A549 (cell line): ENCODE measurements around the gene KIF1C. TPM values are rescaled to one million over a fixed set of nuclear protein-coding genes. Genes with fewer than 3 reads are reported as not detected.

Experiments
- ATAC-seq, 2 experiments: fragments of 200-7000 bp in 1 of 2; fragments of >200 bp in 1 of 2; cut with Nextera tagmentation in 1 of 2; cut with Tn5 transposase in 1 of 2; 3 replicates each; pipeline versions ENCODE4 v1.8.0 to v1.9.1; 2018 to 2020; ENCODE audit warnings: mild to moderate bottlenecking in 1 of 2, moderate library complexity in 1 of 2
- CTCF ChIA-PET: fragments of 300-600 bp; sonication (Branson Sonifier 250); formaldehyde crosslinking; extraction: SDS; loops from one replicate; lab custom pipeline; 2021; ENCODE audit warnings: antibody characterized with exemption, inconsistent platforms; lab: Yijun Ruan, JAX
- POLR2A ChIA-PET: fragments of 350-600 bp; formaldehyde crosslinking; extraction: SDS; loops from one replicate; lab custom pipeline; 2021; ENCODE audit warnings: antibody characterized with exemption, inconsistent platforms; lab: Yijun Ruan, JAX
- DNase-seq, 2 experiments: peaks; one replicate each; pipeline versions ENCODE4 v3.0.0 to v3.0.0-alpha.2; 2011 to 2016; ENCODE audit warnings: low read depth in 1 of 2, low spot score in 1 of 2
- FAIRE-seq: peaks from 2 replicates; lab custom pipeline; 2011; peaks lifted over from hg19 to GRCh38; lab: Jason Lieb, UNC
- H3K27ac ChIP-seq, 2 experiments: fragments of >200 bp; sonication (Bioruptor Twin); formaldehyde crosslinking; 3 replicates each; pipeline ENCODE4 v1.5.1; 2016 to 2017
- H3K4me1 ChIP-seq: fragments of >200 bp; sonication (Bioruptor Twin); formaldehyde crosslinking; 3 replicates; pipeline ENCODE4 v1.6.1; 2016
- H3K4me2 ChIP-seq: fragments of >200 bp; sonication (Bioruptor Twin); formaldehyde crosslinking; 3 replicates; pipeline ENCODE4 v1.6.1; 2016
- H3K4me3 ChIP-seq: fragments of >200 bp; sonication (Bioruptor Twin); formaldehyde crosslinking; 3 replicates; pipeline ENCODE4 v1.5.1; 2016
- H3K9me3 ChIP-seq: fragments of >200 bp; sonication (Bioruptor Twin); formaldehyde crosslinking; 3 replicates; pipeline ENCODE4 v1.6.1; 2016
- CEBPB ChIP-seq, 2 experiments: fragments of >200 bp in 1 of 2; sonication (Bioruptor Twin) in 1 of 2; formaldehyde crosslinking in 1 of 2; IDR thresholded peaks; 2 replicates each; pipeline ENCODE4 v1.6.1; 2012 to 2016
- CHD2 ChIP-seq: fragments of 150-350 bp; IDR thresholded peaks from 2 replicates; pipeline ENCODE4 v1.6.1; 2014; ENCODE audit warnings: low read length; ENCODE audit not compliant: partially characterized antibody
- EHF ChIP-seq: fragments of 250-450 bp; sonication (Bioruptor Pico); IDR thresholded peaks from 2 replicates; pipeline ENCODE4 v1.5.0; 2020; ENCODE audit warnings: mild to moderate bottlenecking
- EHMT2 ChIP-seq: fragments of 200-600 bp; sonication (generic); IDR thresholded peaks from 2 replicates; pipeline ENCODE4 v1.6.1; 2016; ENCODE audit warnings: antibody characterized with exemption, low read depth, mild to moderate bottlenecking, moderate library complexity
- GATA3 ChIP-seq: IDR thresholded peaks from 2 replicates; pipeline ENCODE4 v1.6.1; 2012; ENCODE audit warnings: borderline replicate concordance
- HDAC2 ChIP-seq: fragments of 200-600 bp; sonication (generic); IDR thresholded peaks from 2 replicates; pipeline ENCODE4 v1.6.1; 2016
- HOXB5 ChIP-seq: fragments of 250-450 bp; sonication (Bioruptor Pico); IDR thresholded peaks from 2 replicates; pipeline ENCODE4 v1.5.0; 2020; ENCODE audit warnings: mild to moderate bottlenecking, moderate library complexity
- MAZ ChIP-seq: fragments of 150-350 bp; IDR thresholded peaks from 2 replicates; pipeline ENCODE4 v1.6.1; 2014; ENCODE audit warnings: antibody characterized with exemption, low read depth, low read length, borderline replicate concordance
- NFE2L2 ChIP-seq: fragments of 150-350 bp; conservative IDR thresholded peaks from 2 replicates; pipeline ENCODE4 v1.6.1; 2014; ENCODE audit warnings: low read length
- NPAS2 ChIP-seq: fragments of 250-450 bp; sonication (Bioruptor Pico); IDR thresholded peaks from 2 replicates; pipeline ENCODE4 v1.8.0; 2022; ENCODE audit warnings: mild to moderate bottlenecking, moderate library complexity, borderline replicate concordance
- PHF8 ChIP-seq: fragments of 200-600 bp; sonication (generic); IDR thresholded peaks from 2 replicates; pipeline ENCODE4 v1.6.1; 2016; ENCODE audit warnings: low read depth, mild to moderate bottlenecking, antibody characterized with exemption, moderate library complexity, borderline replicate concordance
- RAD21 ChIP-seq, 2 experiments: fragments of >200 bp in 1 of 2; sonication (Bioruptor Twin) in 1 of 2; formaldehyde crosslinking in 1 of 2; IDR thresholded peaks in 1 of 2; conservative IDR thresholded peaks in 1 of 2; 2 replicates in 1 of 2; 3 replicates in 1 of 2; pipeline ENCODE4 v1.6.1; 2012 to 2018; ENCODE audit warnings: inconsistent platforms in 1 of 2
- RARB ChIP-seq: fragments of 250-450 bp; sonication (Bioruptor Pico); IDR thresholded peaks from 2 replicates; pipeline ENCODE4 v1.8.0; 2021; ENCODE audit warnings: mild to moderate bottlenecking, moderate library complexity
- SMC3 ChIP-seq: fragments of >200 bp; sonication (Bioruptor Twin); formaldehyde crosslinking; IDR thresholded peaks from 3 replicates; pipeline ENCODE4 v1.6.1; 2018; ENCODE audit warnings: inconsistent platforms
- SREBF2 ChIP-seq: fragments of 450-650 bp; IDR thresholded peaks from 2 replicates; pipeline ENCODE4 v1.6.1; 2014; ENCODE audit warnings: mild to moderate bottlenecking, moderate library complexity
- WGBS: methylation state at CpG from one replicate; pipeline ENCODE4 v1.1.6; 2017; ENCODE audit errors: missing lambda C conversion rate; 5-methylcytosine and 5-hydroxymethylcytosine counted together
- polyA plus RNA-seq, 4 experiments: library from polyadenylated mRNA; depleted of rRNA in 3 of 4; stranded (reverse); fragments of >200 nt; fragmentation: RNase III in 1 of 4; extraction: RNeasy Plus Mini Kit Qiagen cat#74134 plus additional on column Dnase treatment in 1 of 4; gene quantifications; 2 replicates in 3 of 4; 3 replicates in 1 of 4; pipeline ENCODE4 v1.2.3, GENCODE V29; 2011 to 2017
- TF ChIP-seq, protein P1 (sequence below): IDR thresholded peaks from 2 replicates; pipeline ENCODE4 v1.6.1; 2012
- TF ChIP-seq, protein P2 (sequence below): fragments of >200 bp; sonication (Bioruptor Twin); formaldehyde crosslinking; IDR thresholded peaks from 3 replicates; pipeline ENCODE4 v1.5.1; 2016
- TF ChIP-seq, protein P3 (sequence below): fragments of 200-600 bp; sonication (generic); IDR thresholded peaks from 2 replicates; pipeline ENCODE4 v1.6.1; 2016; ENCODE audit warnings: antibody characterized with exemption, mild to moderate bottlenecking, moderate library complexity
- TF ChIP-seq, protein P4 (sequence below): fragments of 250-450 bp; sonication (Bioruptor Pico); IDR thresholded peaks from 2 replicates; pipeline ENCODE4 v1.5.0; 2021; ENCODE audit warnings: mild to moderate bottlenecking, moderate library complexity, borderline replicate concordance

KIF1C gene
- polyA plus RNA-seq, 2 of the 4 experiments (the other 2 are of a cell fraction), result 48.4 to 77.4 TPM

DNA sequence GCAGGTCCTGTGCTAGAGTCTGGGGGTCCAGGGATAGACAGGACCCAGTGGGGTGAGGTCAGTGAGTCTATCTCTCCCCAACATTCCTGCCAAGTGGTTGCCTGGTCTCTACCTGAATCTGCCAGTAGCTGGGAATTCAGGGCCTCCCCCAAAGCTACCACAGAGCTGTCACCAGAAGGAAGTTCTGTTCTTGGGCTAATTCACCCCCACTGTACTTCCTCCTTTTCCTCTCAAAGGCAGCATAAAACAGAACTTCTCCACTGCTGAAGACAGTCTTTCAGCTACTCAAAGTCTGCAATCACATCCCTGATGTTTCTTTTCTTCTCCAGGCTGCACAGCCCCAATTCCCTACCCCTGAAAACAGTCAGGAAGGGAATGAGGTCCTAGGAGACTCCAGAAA, 19.0 kb upstream of the KIF1C start:
- POLR2A ChIA-PET, result interaction anchor here (2.4 kb wide), 1 partner anchor 11 kb away, joined by 11 read pairs; the partner anchor contains the start of gene SPAG7
- no peak overlapping the region for H3K4me2 ChIP-seq
- DNase-seq, result no peak
- H3K4me1 ChIP-seq, result no peaks in the 10 kb centered on the region
- H3K9me3 ChIP-seq, result no peaks in the 10 kb centered on the region
- no peak overlapping the region for H3K4me3 ChIP-seq
- no peak for TF ChIP-seq SREBF2
- TF ChIP-seq, protein P1, sequence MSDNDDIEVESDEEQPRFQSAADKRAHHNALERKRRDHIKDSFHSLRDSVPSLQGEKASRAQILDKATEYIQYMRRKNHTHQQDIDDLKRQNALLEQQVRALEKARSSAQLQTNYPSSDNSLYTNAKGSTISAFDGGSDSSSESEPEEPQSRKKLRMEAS, result no peak
- TF ChIP-seq HOXB5 (CRISPR knock-in tag), result no peak
- TF ChIP-seq, protein P2, sequence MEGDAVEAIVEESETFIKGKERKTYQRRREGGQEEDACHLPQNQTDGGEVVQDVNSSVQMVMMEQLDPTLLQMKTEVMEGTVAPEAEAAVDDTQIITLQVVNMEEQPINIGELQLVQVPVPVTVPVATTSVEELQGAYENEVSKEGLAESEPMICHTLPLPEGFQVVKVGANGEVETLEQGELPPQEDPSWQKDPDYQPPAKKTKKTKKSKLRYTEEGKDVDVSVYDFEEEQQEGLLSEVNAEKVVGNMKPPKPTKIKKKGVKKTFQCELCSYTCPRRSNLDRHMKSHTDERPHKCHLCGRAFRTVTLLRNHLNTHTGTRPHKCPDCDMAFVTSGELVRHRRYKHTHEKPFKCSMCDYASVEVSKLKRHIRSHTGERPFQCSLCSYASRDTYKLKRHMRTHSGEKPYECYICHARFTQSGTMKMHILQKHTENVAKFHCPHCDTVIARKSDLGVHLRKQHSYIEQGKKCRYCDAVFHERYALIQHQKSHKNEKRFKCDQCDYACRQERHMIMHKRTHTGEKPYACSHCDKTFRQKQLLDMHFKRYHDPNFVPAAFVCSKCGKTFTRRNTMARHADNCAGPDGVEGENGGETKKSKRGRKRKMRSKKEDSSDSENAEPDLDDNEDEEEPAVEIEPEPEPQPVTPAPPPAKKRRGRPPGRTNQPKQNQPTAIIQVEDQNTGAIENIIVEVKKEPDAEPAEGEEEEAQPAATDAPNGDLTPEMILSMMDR, result no peak
- no peak for TF ChIP-seq PHF8
- no peak for TF ChIP-seq NPAS2 (CRISPR knock-in tag)
- no peak for TF ChIP-seq CHD2
- FAIRE-seq, result no peak
- CTCF ChIA-PET, result interaction anchor here (0.7 to 4.7 kb wide), 8 partner anchors 8 to 107 kb away, joined by 3 to 79 read pairs (median 15); partner anchors contain the start of genes CAMTA2, INCA1, KIF1C and SPAG7
- ATAC-seq, result no peak
- no peak overlapping the region for H3K27ac ChIP-seq

DNA sequence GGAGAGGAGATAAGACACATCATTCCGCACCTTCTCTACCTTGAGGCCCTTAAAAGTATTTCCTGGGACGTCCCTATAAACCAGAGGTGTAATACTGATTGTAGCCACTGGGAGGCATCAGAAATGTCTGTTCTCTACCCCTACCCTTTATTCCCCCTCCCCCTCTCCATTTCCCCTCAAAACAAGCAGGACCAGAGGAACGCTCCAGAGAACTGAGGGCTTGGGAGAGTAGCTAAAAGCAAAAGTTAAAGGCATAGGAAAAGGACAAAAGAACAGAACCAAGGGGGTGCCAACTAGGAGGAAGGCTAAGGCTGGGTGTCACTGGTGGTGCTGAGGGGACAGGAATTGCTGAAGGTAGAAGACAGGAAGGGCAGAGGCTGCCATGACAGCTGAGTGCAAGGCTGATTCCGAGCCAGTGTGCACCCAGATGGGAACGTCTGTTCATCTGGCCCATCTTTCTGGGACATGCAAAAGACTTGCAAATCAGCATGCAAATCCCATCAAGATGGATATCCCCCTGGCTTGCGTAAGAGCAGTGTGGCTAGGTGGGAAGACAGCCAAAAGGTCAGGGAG, 17.0 kb upstream of the KIF1C start:
- DNase-seq (peak; percentile 65 to 73), ATAC-seq (peak; percentile 78 to 84), FAIRE-seq (peak; percentile 39)
- CTCF ChIA-PET, result interaction anchor here (0.6 to 4.7 kb wide), 32 partner anchors 11 to 183 kb away, joined by 3 to 79 read pairs (median 5); partner anchors contain the start of genes ENO3, INCA1, KIF1C and RNF167
- H3K4me2 ChIP-seq, result no peak overlapping the region
- POLR2A ChIA-PET, result interaction anchor here (2.4 kb wide), 1 partner anchor 13 kb away, joined by 11 read pairs; the partner anchor contains the start of gene SPAG7
- no peaks in the 10 kb centered on the region for H3K9me3 ChIP-seq
- TF ChIP-seq EHMT2, result no peak
- TF ChIP-seq EHF, result no peak
- no peak for TF ChIP-seq GATA3
- TF ChIP-seq, protein P2, result peak; percentile 73
- TF ChIP-seq, protein P3, sequence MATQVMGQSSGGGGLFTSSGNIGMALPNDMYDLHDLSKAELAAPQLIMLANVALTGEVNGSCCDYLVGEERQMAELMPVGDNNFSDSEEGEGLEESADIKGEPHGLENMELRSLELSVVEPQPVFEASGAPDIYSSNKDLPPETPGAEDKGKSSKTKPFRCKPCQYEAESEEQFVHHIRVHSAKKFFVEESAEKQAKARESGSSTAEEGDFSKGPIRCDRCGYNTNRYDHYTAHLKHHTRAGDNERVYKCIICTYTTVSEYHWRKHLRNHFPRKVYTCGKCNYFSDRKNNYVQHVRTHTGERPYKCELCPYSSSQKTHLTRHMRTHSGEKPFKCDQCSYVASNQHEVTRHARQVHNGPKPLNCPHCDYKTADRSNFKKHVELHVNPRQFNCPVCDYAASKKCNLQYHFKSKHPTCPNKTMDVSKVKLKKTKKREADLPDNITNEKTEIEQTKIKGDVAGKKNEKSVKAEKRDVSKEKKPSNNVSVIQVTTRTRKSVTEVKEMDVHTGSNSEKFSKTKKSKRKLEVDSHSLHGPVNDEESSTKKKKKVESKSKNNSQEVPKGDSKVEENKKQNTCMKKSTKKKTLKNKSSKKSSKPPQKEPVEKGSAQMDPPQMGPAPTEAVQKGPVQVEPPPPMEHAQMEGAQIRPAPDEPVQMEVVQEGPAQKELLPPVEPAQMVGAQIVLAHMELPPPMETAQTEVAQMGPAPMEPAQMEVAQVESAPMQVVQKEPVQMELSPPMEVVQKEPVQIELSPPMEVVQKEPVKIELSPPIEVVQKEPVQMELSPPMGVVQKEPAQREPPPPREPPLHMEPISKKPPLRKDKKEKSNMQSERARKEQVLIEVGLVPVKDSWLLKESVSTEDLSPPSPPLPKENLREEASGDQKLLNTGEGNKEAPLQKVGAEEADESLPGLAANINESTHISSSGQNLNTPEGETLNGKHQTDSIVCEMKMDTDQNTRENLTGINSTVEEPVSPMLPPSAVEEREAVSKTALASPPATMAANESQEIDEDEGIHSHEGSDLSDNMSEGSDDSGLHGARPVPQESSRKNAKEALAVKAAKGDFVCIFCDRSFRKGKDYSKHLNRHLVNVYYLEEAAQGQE, result no peak
- no peak for TF ChIP-seq HDAC2
- TF ChIP-seq SMC3, result peak; percentile 84
- peak; percentile 55 to 63 for TF ChIP-seq RAD21 (conservative IDR thresholded peaks at IDR 0.05 in 1 of 2, IDR thresholded peaks at IDR 0.05 in 1 of 2)
- peak; percentile 5 to 61; a peak in 2 of 4 replicates for TF ChIP-seq CEBPB (IDR thresholded peaks at IDR 0.05)
- TF ChIP-seq, protein P4, sequence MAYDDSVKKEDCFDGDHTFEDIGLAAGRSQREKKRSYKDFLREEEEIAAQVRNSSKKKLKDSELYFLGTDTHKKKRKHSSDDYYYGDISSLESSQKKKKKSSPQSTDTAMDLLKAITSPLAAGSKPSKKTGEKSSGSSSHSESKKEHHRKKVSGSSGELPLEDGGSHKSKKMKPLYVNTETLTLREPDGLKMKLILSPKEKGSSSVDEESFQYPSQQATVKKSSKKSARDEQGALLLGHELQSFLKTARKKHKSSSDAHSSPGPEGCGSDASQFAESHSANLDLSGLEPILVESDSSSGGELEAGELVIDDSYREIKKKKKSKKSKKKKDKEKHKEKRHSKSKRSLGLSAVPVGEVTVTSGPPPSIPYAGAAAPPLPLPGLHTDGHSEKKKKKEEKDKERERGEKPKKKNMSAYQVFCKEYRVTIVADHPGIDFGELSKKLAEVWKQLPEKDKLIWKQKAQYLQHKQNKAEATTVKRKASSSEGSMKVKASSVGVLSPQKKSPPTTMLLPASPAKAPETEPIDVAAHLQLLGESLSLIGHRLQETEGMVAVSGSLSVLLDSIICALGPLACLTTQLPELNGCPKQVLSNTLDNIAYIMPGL, result no peak
- TF ChIP-seq MAZ, result no peak
- TF ChIP-seq RARB (CRISPR knock-in tag), result no peak
- no peak for TF ChIP-seq NFE2L2
- WGBS, result 46% methylated on average over 6 of the region's 6 CpGs
- H3K27ac ChIP-seq, result no peak overlapping the region
- H3K4me1 ChIP-seq, result peaks cover 2% of the 10 kb centered on the region; the same call in 2 of the 3 replicates
- H3K4me3 ChIP-seq, result no peak overlapping the region
